HepG2 (cell line): ENCODE measurements around the gene HSCB. TPM values are rescaled to one million over a fixed set of nuclear protein-coding genes. Genes with fewer than 3 reads are reported as not detected.
A peak's percentile ranks its signal among the peaks of the same experiment; 100 is the strongest.

Experiments used
- CBX5 ChIP-seq: sonication (generic); formaldehyde crosslinking; IDR thresholded peaks from 2 replicates; pipeline ENCODE4 v1.4.0; 2020; ENCODE audit warnings: missing genetic modification reagents, borderline replicate concordance
- DMTF1 ChIP-seq: sonication (generic); formaldehyde crosslinking; IDR thresholded peaks from 2 replicates; pipeline ENCODE4 v1.4.0; 2020; ENCODE audit warnings: mild to moderate bottlenecking, missing genetic modification reagents
- FOSL1 ChIP-seq: sonication (generic); formaldehyde crosslinking; IDR thresholded peaks from 2 replicates; pipeline ENCODE4 v1.9.0; 2021; ENCODE audit warnings: missing genetic modification reagents, borderline replicate concordance
- KIAA2018 ChIP-seq: sonication (generic); formaldehyde crosslinking; IDR thresholded peaks from 2 replicates; pipeline ENCODE4 v1.5.0; 2020; ENCODE audit warnings: mild to moderate bottlenecking, missing genetic modification reagents, borderline replicate concordance
- KLF15 ChIP-seq: sonication (generic); formaldehyde crosslinking; IDR thresholded peaks from 2 replicates; pipeline ENCODE4 v1.8.1; 2023; ENCODE audit warnings: borderline replicate concordance, mild to moderate bottlenecking, inconsistent platforms, missing genetic modification reagents, mixed read lengths
- NR3C1 ChIP-seq: sonication (generic); formaldehyde crosslinking; IDR thresholded peaks from 2 replicates; pipeline ENCODE4 v1.4.0; 2020; ENCODE audit warnings: missing genetic modification reagents
- PITX1 ChIP-seq: sonication (generic); formaldehyde crosslinking; IDR thresholded peaks from 2 replicates; pipeline ENCODE4 v1.5.1; 2020; ENCODE audit warnings: mild to moderate bottlenecking, missing genetic modification reagents
- RXRA ChIP-seq: sonication (generic); formaldehyde crosslinking; IDR thresholded peaks from 2 replicates; pipeline ENCODE4 v1.5.1; 2020; ENCODE audit warnings: missing genetic modification reagents
- ZFP37 ChIP-seq: sonication (generic); formaldehyde crosslinking; IDR thresholded peaks from 2 replicates; pipeline ENCODE4 v1.4.0; 2020; ENCODE audit warnings: missing genetic modification reagents, borderline replicate concordance
- ZNF234 ChIP-seq: sonication (generic); formaldehyde crosslinking; conservative IDR thresholded peaks from 2 replicates; pipeline ENCODE4 v1.5.1; 2020; ENCODE audit warnings: mild to moderate bottlenecking, missing genetic modification reagents
- ZNF34 ChIP-seq: sonication (generic); formaldehyde crosslinking; IDR thresholded peaks from 2 replicates; pipeline ENCODE4 v1.4.0; 2020; ENCODE audit warnings: mild to moderate bottlenecking, missing genetic modification reagents, borderline replicate concordance
- polyA plus RNA-seq, 8 experiments: library from polyadenylated mRNA; depleted of rRNA in 3 of 8; stranded (reverse) in 7 of 8; unstranded in 1 of 8; fragments of >200 nt; fragmentation: Illumina TruSeq in 4 of 8; extraction: Trizol in 4 of 8; gene quantifications; 2 replicates each; pipeline versions ENCODE4 v1.2.1 to v1.2.3, GENCODE V29; 2011 to 2016; ENCODE audit warnings: low read depth in 4 of 8, missing spikeins in 1 of 8, mixed read lengths in 1 of 8; ENCODE audit not compliant: insufficient read depth in 1 of 8
- total RNA-seq, 5 experiments: library from RNA; depleted of rRNA; stranded (reverse); fragments of >200 nt; fragmentation: Illumina TruSeq; extraction: Trizol; gene quantifications; 2 replicates each; pipeline ENCODE4 v1.2.3, GENCODE V29; 2016; ENCODE audit warnings: low read depth in 1 of 5
- TF ChIP-seq, protein P1 (sequence below): sonication (generic); formaldehyde crosslinking; IDR thresholded peaks from 2 replicates; pipeline ENCODE4 v1.4.0; 2020; ENCODE audit warnings: missing genetic modification reagents, borderline replicate concordance

HSCB gene
- total and polyA plus RNA-seq, 2 of the 13 experiments (the other 11 are each of a cell fraction or from before 2014, with no cell fraction given) = 15.4 to 20.9 TPM

DNA sequence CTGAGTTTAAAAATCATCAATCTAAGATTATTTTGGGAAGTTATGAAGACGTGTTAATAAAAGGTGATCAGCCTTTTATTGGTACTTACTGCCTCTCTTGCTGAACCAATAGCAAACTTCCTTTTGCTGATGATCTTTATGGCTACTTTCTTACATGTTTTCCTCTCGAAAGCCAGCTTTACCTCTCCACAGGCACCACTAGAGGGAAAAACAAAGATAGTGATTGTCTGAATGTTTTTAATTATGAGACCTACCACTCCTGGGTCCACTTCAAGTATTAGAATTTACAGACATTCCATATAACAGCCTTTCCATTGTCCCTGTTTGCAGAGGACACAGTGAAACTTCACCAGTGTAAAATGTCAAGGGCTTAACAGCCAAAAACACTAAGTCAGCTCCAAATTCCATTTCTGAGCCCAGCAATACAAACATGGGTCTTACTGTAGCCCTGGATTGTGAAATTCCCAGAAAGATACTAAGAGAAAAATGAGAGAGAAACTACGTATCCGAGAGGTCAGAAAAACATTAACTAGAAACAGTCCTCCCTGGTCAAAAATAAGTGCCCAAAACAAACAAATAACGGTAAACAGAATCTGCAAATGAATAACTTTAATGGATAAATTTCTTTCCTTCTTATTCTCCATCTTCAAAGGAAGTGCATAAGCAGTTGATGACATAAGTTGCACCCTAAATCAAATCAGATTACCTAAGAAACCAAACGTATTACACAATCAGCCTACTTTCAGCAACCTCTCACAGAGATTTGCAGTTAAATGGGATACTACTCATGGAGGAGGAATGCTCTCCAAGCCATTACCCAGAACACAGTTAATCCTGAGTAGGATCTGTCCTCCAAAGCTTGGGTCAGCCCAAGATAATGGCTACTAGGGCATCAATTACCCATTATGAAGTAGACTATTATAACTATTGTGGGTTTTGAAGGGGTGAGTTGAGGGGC, 29.7 kb upstream of the HSCB start (continued):
- TF ChIP-seq KIAA2018 (CRISPR knock-in tag) (no peak), FOSL1 (CRISPR knock-in tag) (no peak), NR3C1 (CRISPR knock-in tag) (no peak), RXRA (CRISPR knock-in tag) (no peak), ZFP37 (CRISPR knock-in tag) (no peak), DMTF1 (CRISPR knock-in tag) (no peak), ZNF34 (CRISPR knock-in tag) (no peak), ZNF234 (CRISPR knock-in tag) (no peak), KLF15 (CRISPR knock-in tag) (no peak), PITX1 (CRISPR knock-in tag) (peak; percentile 64), CBX5 (CRISPR knock-in tag) (no peak)
- TF ChIP-seq, protein P1, sequence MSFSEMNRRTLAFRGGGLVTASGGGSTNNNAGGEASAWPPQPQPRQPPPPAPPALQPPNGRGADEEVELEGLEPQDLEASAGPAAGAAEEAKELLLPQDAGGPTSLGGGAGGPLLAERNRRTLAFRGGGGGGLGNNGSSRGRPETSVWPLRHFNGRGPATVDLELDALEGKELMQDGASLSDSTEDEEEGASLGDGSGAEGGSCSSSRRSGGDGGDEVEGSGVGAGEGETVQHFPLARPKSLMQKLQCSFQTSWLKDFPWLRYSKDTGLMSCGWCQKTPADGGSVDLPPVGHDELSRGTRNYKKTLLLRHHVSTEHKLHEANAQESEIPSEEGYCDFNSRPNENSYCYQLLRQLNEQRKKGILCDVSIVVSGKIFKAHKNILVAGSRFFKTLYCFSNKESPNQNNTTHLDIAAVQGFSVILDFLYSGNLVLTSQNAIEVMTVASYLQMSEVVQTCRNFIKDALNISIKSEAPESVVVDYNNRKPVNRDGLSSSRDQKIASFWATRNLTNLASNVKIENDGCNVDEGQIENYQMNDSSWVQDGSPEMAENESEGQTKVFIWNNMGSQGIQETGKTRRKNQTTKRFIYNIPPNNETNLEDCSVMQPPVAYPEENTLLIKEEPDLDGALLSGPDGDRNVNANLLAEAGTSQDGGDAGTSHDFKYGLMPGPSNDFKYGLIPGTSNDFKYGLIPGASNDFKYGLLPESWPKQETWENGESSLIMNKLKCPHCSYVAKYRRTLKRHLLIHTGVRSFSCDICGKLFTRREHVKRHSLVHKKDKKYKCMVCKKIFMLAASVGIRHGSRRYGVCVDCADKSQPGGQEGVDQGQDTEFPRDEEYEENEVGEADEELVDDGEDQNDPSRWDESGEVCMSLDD (CRISPR knock-in tag) = no peak
